ENCODE data around the gene MAPK14. TPM values are rescaled to one million over a fixed set of nuclear protein-coding genes. Genes with fewer than 3 reads are reported as not detected.

Gene MAPK14
- total and polyA plus RNA-seq, 2 of the 4 experiments (the other 2 are of a cell fraction): 28.4 to 74.4 TPM

GRCh38 chr6:36110863-36111262 is 83.3 kb downstream of the MAPK14 start:
- no peaks in the 10 kb centered on the region for H3K4me1 ChIP-seq (ENCODE audit: control insufficient read depth, insufficient read depth, low read length)
- H3K23ac ChIP-seq (ENCODE audit: low read depth, low read length): no peak overlapping the region
- H2AK5ac ChIP-seq (ENCODE audit: low read depth, low read length): no peak overlapping the region
- ATAC-seq (ENCODE audit: low read depth) (no peak), DNase-seq (no peak)
- CTCF ChIA-PET: no interaction called here
- H2AFZ ChIP-seq (replicated peaks; ENCODE audit: low read length, poor library complexity): no peak overlapping the region
- H3K4ac ChIP-seq (ENCODE audit: low read depth, low read length): no peak overlapping the region
- H2BK5ac ChIP-seq (ENCODE audit: low read depth, low read length, poor library complexity, severe bottlenecking): no peak overlapping the region
- H3K18ac ChIP-seq (ENCODE audit: low read depth, low read length): no peak overlapping the region
- no peaks in the 10 kb centered on the region for H4K20me1 ChIP-seq (ENCODE audit: insufficient read depth, low read length)
- peaks cover 26% of the 10 kb centered on the region for H3K36me3 ChIP-seq (ENCODE audit: control insufficient read depth, insufficient read depth, low read length)
- no peak overlapping the region for H3K4me3 ChIP-seq (ENCODE audit: insufficient read depth, low read depth, low read length)
- no peak overlapping the region for H3K4me2 ChIP-seq (ENCODE audit: low read depth, low read length)
- H4K91ac ChIP-seq (ENCODE audit: insufficient read depth, low read depth, low read length): no peak overlapping the region
- no peak overlapping the region for H2AK9ac ChIP-seq (replicated peaks; ENCODE audit: low read depth, low read length, poor library complexity)
- in situ Hi-C loops (cut with MboI; ENCODE audit: low sequenced_read_pairs) (no loop called here), dilution Hi-C loops (cut with HindIII; ENCODE audit: low sequenced_read_pairs, unreplicated experiment) (no loop called here), intact Hi-C loops (cut with micrococcal nuclease) (no loop called here)
- TF ChIP-seq NFE2L2 (IDR thresholded peaks at IDR 0.05; ENCODE audit: low read depth, low read length) (no peak), POLR2A (IDR thresholded peaks at IDR 0.05; ENCODE audit: low read depth, low read length) (no peak), RFX5 (IDR thresholded peaks at IDR 0.05; ENCODE audit: low read depth, low read length) (no peak)
- no peak overlapping the region for H2BK15ac ChIP-seq (ENCODE audit: low read depth, low read length)
- no peak overlapping the region for H3K56ac ChIP-seq (ENCODE audit: extremely low read depth, insufficient read depth, low read length)
- peaks cover 3% of the 10 kb centered on the region; the same call in 1 of the 2 replicates for H3K9me1 ChIP-seq (ENCODE audit: insufficient read depth, low read length)
- no peak overlapping the region for H2BK120ac ChIP-seq (ENCODE audit: low read depth, low read length)
- H3K27me3 ChIP-seq (ENCODE audit: control insufficient read depth, insufficient read depth, low read length): no peaks in the 10 kb centered on the region
- H4K8ac ChIP-seq (ENCODE audit: low read depth in 2 of 2, low read length in 2 of 2): no peak overlapping the region
- no peak overlapping the region for H3K14ac ChIP-seq (replicated peaks; ENCODE audit: low read depth, low read length)
- H3K9me3 ChIP-seq (ENCODE audit: control insufficient read depth, insufficient read depth, low read length): no peaks in the 10 kb centered on the region
- no peak overlapping the region for H4K5ac ChIP-seq (ENCODE audit: low read depth, low read length)
- H2BK20ac ChIP-seq (ENCODE audit: low read depth, low read length): no peak overlapping the region
- WGBS, 2 experiments (ENCODE audit: extremely low coverage in 2 of 2, insufficient read length in 1 of 2): 97% methylated on average over 3 of the region's 4 CpGs; no CpG with 5 or more reads in 1 of the 2 experiments
- H3K27ac ChIP-seq (ENCODE audit: insufficient read depth, low read length): no peak overlapping the region
- H3K79me1 ChIP-seq (ENCODE audit: low read depth in 1 of 2, low read length in 2 of 2): peaks cover 0 to 8% of the 10 kb centered on the region in 2 experiments; a peak in 2 of 4 replicates
- BruUV-seq (replicated peaks): no TSS peak
- H3K9ac ChIP-seq (ENCODE audit: low read depth, low read length): no peak overlapping the region
- POLR2A ChIA-PET (ENCODE audit: unreplicated experiment): no interaction called here
